Left ventricle myocardium inferior (tissue), 1 donor: Measurements from ENCODE around the gene NRP1. TPM values are rescaled to one million over a fixed set of nuclear protein-coding genes. Genes with fewer than 3 reads are reported as not detected.
A peak's percentile ranks its signal among the peaks of the same experiment; 100 is the strongest.

Source experiments
- DNase-seq: peaks from one replicate; pipeline ENCODE4 v3.0.0-alpha.2; 2020
- H3K27ac ChIP-seq: fragments of 200-600 bp; replicated peaks from 2 replicates; pipeline ENCODE4 v1.8.0; 2021
- H3K27me3 ChIP-seq: fragments of 200-600 bp; 2 replicates; pipeline ENCODE4 v1.8.0; 2021; ENCODE audit warnings: low read depth
- H3K36me3 ChIP-seq: fragments of 200-600 bp; 2 replicates; pipeline ENCODE4 v1.8.0; 2021
- H3K4me1 ChIP-seq: fragments of 200-600 bp; 2 replicates; pipeline ENCODE4 v1.8.0; 2021
- H3K4me3 ChIP-seq: fragments of 200-600 bp; 2 replicates; pipeline ENCODE4 v1.8.0; 2021; ENCODE audit warnings: mild to moderate bottlenecking, moderate library complexity
- H3K9me3 ChIP-seq: fragments of 200-600 bp; replicated peaks from 2 replicates; pipeline ENCODE4 v1.8.0; 2021
- intact Hi-C: fragments of 100-400 bp; cut with micrococcal nuclease; formaldehyde crosslinking; loops from one replicate; pipeline ENCODE4 v1.11.0; 2022
- total RNA-seq: library from RNA; stranded (reverse); fragmentation: NEBNext Ultra II Directional; extraction: Animal tissue kit (Norgen Biotek cat#: 25700); gene quantifications from one replicate; pipeline ENCODE4 v1.2.1, GENCODE V29; 2021
- TF ChIP-seq, protein P1 (sequence below): fragments of 200-600 bp; IDR thresholded peaks from 2 replicates; pipeline ENCODE4 v1.8.0; 2021; ENCODE audit warnings: antibody characterized with exemption, mild to moderate bottlenecking, borderline replicate concordance
- donor health status: DM: no; HTN: yes; CAD: no; lungs with severe emphysema.

Gene NRP1
- total RNA-seq, 1 donor from 2014 or later, result 168 TPM

DNA sequence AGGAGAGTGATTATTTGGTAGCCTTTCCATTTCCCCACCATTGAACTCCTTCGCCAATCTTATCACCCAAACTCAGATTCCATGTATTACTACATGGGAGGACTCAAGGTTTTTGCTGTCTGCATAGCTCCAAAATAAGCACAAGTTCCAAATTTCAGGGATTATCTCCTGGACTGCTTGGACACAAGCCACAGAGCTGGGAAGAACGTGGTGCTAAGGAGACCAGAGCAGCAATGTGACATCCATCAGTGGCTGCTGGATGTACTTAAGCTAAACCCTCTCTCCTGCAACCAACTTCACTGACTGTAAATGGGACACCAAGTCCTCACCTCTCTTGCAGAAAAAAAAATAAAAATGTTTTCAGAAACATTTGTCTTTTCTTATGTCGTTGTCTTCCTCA, 56.3 kb downstream of the NRP1 start:
- Histone ChIP-seq H3K36me3 (peaks cover 25% of the 10 kb centered on the region), H3K4me3 (no peak overlapping the region), H3K27ac (peak overlapping the region; percentile 93), H3K27me3 (no peaks in the 10 kb centered on the region), H3K9me3 (no peaks in the 10 kb centered on the region), H3K4me1 (peaks cover 100% of the 10 kb centered on the region)
- DNase-seq, result no peak
- intact Hi-C loops, result no loop called here
- TF ChIP-seq, protein P1, sequence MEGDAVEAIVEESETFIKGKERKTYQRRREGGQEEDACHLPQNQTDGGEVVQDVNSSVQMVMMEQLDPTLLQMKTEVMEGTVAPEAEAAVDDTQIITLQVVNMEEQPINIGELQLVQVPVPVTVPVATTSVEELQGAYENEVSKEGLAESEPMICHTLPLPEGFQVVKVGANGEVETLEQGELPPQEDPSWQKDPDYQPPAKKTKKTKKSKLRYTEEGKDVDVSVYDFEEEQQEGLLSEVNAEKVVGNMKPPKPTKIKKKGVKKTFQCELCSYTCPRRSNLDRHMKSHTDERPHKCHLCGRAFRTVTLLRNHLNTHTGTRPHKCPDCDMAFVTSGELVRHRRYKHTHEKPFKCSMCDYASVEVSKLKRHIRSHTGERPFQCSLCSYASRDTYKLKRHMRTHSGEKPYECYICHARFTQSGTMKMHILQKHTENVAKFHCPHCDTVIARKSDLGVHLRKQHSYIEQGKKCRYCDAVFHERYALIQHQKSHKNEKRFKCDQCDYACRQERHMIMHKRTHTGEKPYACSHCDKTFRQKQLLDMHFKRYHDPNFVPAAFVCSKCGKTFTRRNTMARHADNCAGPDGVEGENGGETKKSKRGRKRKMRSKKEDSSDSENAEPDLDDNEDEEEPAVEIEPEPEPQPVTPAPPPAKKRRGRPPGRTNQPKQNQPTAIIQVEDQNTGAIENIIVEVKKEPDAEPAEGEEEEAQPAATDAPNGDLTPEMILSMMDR, result no peak

DNA sequence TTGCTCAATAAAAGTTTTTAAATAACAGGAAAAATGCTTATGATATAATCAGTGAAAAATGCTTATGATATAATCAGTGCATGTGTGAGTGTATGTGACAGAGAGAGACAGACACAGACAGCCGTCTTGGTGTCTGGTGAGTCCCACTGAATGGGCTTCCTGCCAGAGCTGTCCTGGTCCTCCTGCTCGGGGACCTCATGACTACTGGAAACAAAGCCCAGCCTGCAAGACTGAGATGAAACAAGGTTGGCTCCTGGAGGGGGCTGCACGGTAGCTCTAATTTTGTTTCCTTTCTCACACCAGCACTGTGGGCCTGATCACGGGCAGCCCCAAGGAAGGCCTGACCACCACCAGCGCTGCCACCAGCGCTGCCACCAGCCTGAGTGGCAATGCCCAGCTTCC, 57.3 kb downstream of the NRP1 start:
- Histone ChIP-seq H3K27ac (peak overlapping the region; percentile 93), H3K4me1 (peaks cover 100% of the 10 kb centered on the region), H3K27me3 (no peaks in the 10 kb centered on the region), H3K9me3 (no peaks in the 10 kb centered on the region), H3K36me3 (peaks cover 25% of the 10 kb centered on the region), H3K4me3 (no peak overlapping the region)
- intact Hi-C loops, result no loop called here
- DNase-seq, result peak; percentile 78
- TF ChIP-seq, protein P1, result no peak

DNA sequence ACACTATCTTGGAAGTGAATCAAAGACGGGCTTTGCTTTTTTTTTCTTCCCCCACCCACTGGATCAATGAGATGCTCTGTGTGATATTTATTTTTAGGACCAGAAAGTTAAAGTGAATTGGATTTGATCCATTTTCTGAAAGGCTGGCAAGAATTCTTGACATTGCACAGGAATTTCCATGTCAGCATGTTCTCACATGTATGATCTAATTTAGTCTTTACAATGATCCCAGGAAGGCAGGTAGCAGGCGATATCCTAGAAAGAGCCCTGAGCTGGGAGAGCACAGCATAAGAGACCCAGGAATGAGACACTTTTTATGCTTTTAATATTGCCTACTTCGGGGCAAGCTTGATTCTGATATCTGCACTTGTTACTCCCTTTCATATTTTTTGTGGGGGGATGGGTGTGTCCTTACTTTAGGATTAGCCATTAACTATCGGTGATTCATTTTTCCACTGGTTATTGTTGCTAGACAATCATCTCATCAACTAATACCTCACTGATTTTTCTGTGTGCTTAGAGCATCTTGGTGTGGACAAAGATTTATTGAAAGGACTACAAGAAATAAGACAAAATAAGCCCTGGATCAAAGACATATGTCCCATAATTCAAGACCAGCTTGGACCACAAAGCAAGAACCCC, 58.1 kb downstream of the NRP1 start:
- H3K4me3 ChIP-seq, result no peak overlapping the region
- no peak for DNase-seq
- H3K9me3 ChIP-seq, result no peaks in the 10 kb centered on the region
- H3K27ac ChIP-seq, result peak overlapping the region; percentile 93
- intact Hi-C loops, result no loop called here
- TF ChIP-seq, protein P1, result no peak
- H3K36me3 ChIP-seq, result peaks cover 22% of the 10 kb centered on the region
- H3K27me3 ChIP-seq, result no peaks in the 10 kb centered on the region
- peaks cover 100% of the 10 kb centered on the region for H3K4me1 ChIP-seq

DNA sequence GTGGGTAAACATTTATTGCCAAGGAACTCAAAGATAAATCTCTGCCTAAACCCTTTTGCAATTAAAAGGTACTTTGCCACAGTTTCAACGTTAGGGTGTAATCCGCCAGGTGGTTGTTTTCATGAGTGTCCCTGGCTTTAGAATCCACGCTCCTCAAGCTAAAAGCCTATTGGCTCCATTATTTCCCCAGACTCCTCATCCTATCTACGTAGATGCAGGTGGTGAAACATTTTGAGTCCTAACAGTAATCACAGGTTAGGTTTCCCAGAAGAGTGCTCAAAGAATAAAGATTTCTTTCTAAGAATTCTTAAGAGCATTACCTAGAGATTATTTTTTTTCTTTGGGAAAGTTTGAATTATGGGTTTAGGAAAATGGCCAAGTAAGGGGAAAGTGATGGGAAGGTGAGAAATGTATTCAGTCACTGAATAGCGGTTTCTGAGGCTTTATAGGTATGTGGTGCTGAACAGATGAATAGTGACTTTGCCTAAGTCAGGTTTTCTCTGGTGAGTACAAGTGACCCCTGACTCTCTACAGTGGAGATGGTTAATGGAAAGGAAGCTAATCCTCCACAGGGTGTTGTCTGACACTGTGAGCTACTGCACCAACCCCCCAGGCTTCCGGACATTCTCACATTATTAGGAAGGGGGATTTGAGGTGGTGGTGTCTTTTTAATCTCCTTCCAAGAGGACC, 60.2 kb downstream of the NRP1 start:
- H3K4me3 ChIP-seq, result peak overlapping the region; percentile 55
- intact Hi-C loops, result no loop called here
- H3K27me3 ChIP-seq, result no peaks in the 10 kb centered on the region
- TF ChIP-seq, protein P1, result no peak
- H3K9me3 ChIP-seq, result no peaks in the 10 kb centered on the region
- peak overlapping the region; percentile 93 for H3K27ac ChIP-seq
- peaks cover 34% of the 10 kb centered on the region for H3K36me3 ChIP-seq
- no peak for DNase-seq
- peaks cover 100% of the 10 kb centered on the region for H3K4me1 ChIP-seq

DNA sequence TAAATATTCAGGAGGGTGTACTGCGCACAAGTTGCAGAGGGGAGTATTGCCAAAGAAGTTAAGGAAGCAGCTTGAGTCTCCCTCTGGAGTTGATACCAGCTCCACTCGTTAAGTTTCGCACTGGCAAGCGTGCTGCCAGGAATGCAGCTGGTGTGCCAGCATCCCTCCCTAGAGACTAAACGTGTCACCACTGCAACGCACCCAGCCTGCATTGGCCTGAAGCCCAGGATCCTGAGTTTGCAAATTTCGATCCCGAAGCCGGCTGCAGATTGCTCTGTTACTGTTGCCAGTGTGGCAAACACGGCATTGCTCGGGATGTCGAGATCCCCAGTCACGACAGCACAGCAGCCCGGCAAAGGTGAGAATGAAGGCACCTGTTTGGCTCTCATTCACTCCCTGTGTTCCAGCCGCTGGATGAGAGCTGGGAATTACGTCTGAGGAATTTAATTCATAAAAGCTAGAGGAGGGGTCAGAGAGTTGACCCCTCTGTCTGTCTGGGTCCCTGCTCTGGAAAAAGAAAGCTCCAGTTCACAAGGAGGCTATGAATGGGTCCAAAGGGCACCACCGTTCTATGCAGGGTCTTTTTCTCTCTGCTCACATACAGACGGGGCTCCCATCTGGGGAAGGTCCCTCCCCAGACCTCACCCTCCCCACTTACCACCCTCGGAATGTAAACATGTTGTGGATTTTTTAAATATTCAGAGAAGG, 61.0 kb downstream of the NRP1 start:
- intact Hi-C loops, result no loop called here
- H3K36me3 ChIP-seq, result peaks cover 37% of the 10 kb centered on the region
- TF ChIP-seq, protein P1, result peak; percentile 25
- H3K9me3 ChIP-seq, result no peaks in the 10 kb centered on the region
- DNase-seq, result peak; percentile 88
- peak overlapping the region; percentile 55 for H3K4me3 ChIP-seq
- H3K27me3 ChIP-seq, result no peaks in the 10 kb centered on the region
- H3K27ac ChIP-seq, result peak overlapping the region; percentile 93
- H3K4me1 ChIP-seq, result peaks cover 95% of the 10 kb centered on the region
